SK-N-SH (cell line): ENCODE data around the gene TGFB1I1. TPM values are rescaled to one million over a fixed set of nuclear protein-coding genes. Genes with fewer than 3 reads are reported as not detected.

Experiments used
- CTCF ChIA-PET: fragments of 300-600, 350-600 bp; formaldehyde crosslinking; extraction: SDS; loops from one replicate; lab custom pipeline; 2021; lab: Yijun Ruan, JAX
- POLR2A ChIA-PET: fragments of 350-600 bp; sonication (Branson Sonifier 250); formaldehyde crosslinking; extraction: SDS; loops from one replicate; lab custom pipeline; 2020; ENCODE audit warnings: antibody characterized with exemption, inconsistent platforms; lab: Yijun Ruan, JAX
- DNase-seq: peaks from one replicate; pipeline ENCODE4 v3.0.0; 2012
- H2AFZ ChIP-seq: fragments of 200-600 bp; sonication (generic); 2 replicates; pipeline ENCODE4 v1.8.1; 2016; ENCODE audit warnings: antibody characterized with exemption, mild to moderate bottlenecking, low read depth
- H3F3A ChIP-seq: fragments of 200-600 bp; sonication (generic); replicated peaks from 2 replicates; pipeline ENCODE3; 2016; ENCODE audit warnings: antibody characterized with exemption, mild to moderate bottlenecking; ENCODE audit not compliant: insufficient read depth
- H3K27ac ChIP-seq, 2 experiments: fragments of 200-500 bp in 1 of 2; fragments of 200-600 bp in 1 of 2; sonication (Bioruptor generic) in 1 of 2; sonication (generic), shearing (Covaris generic) in 1 of 2; 2 replicates each; pipeline versions ENCODE4 v1.5.1 to v1.6.1; 2014 to 2016; ENCODE audit warnings: low read depth in 2 of 2, inconsistent platforms in 1 of 2, low read length in 1 of 2, mild to moderate bottlenecking in 1 of 2, mixed read lengths in 1 of 2
- H3K27me3 ChIP-seq: fragments of 200-600 bp; sonication (generic), shearing (Covaris generic); 2 replicates; pipeline ENCODE4 v1.6.1; 2016; ENCODE audit warnings: mixed run types; ENCODE audit not compliant: insufficient read depth
- H3K36me3 ChIP-seq, 2 experiments: fragments of 200-500 bp in 1 of 2; fragments of 200-600 bp in 1 of 2; sonication (Bioruptor generic) in 1 of 2; sonication (generic) in 1 of 2; replicated peaks in 1 of 2; 2 replicates each; pipeline versions ENCODE3 to v1.5.1; 2014 to 2016; ENCODE audit warnings: low read length in 1 of 2, mild to moderate bottlenecking in 1 of 2; ENCODE audit not compliant: insufficient read depth in 2 of 2, control insufficient read depth in 1 of 2
- H3K4me1 ChIP-seq, 2 experiments: fragments of 200-500 bp in 1 of 2; fragments of 200-600 bp in 1 of 2; sonication (Bioruptor generic) in 1 of 2; sonication (generic), shearing (Covaris generic) in 1 of 2; 2 replicates each; pipeline versions ENCODE4 v1.5.1 to v1.6.1; 2014 to 2016; ENCODE audit warnings: low read depth in 1 of 2, low read length in 1 of 2, mixed run types in 1 of 2; ENCODE audit not compliant: insufficient read depth in 2 of 2, control insufficient read depth in 1 of 2
- H3K4me2 ChIP-seq: fragments of 200-600 bp; sonication (generic), shearing (Covaris generic); 2 replicates; pipeline ENCODE4 v1.6.1; 2017; ENCODE audit warnings: mixed run types
- H3K4me3 ChIP-seq, 2 experiments: fragments of 200-500 bp in 1 of 2; fragments of 200-600 bp in 1 of 2; sonication (Bioruptor generic) in 1 of 2; sonication (generic), shearing (Covaris generic) in 1 of 2; 2 replicates each; pipeline versions ENCODE4 v1.5.1 to v1.8.1; 2014 to 2016; ENCODE audit warnings: low read depth in 2 of 2, inconsistent platforms in 1 of 2, low read length in 1 of 2, mild to moderate bottlenecking in 1 of 2, mixed read lengths in 1 of 2, moderate library complexity in 1 of 2
- H3K79me2 ChIP-seq: fragments of 200-600 bp; sonication (generic); 2 replicates; pipeline ENCODE4 v1.8.1; 2017; ENCODE audit warnings: mild to moderate bottlenecking; ENCODE audit not compliant: insufficient read depth
- H3K9ac ChIP-seq: fragments of 200-600 bp; sonication (generic); 2 replicates; pipeline ENCODE4 v1.6.1; 2017; ENCODE audit warnings: mixed run types
- H3K9me2 ChIP-seq: fragments of 200-600 bp; sonication (generic); 2 replicates; pipeline ENCODE4 v1.6.1; 2017; ENCODE audit warnings: mixed run types
- H3K9me3 ChIP-seq: fragments of 200-600 bp; sonication (generic); 2 replicates; pipeline ENCODE4 v1.6.1; 2017; ENCODE audit warnings: mixed run types, mild to moderate bottlenecking, moderate library complexity
- H4K20me1 ChIP-seq: fragments of 200-600 bp; sonication (generic); 2 replicates; pipeline ENCODE4 v1.6.1; 2017; ENCODE audit warnings: mild to moderate bottlenecking, mixed run types; ENCODE audit not compliant: insufficient read depth
- ELF1 ChIP-seq: IDR thresholded peaks from 2 replicates; pipeline ENCODE4 v1.4.0; 2012
- EP300 ChIP-seq, 2 experiments: IDR thresholded peaks; 2 replicates each; pipeline versions ENCODE4 v1.4.0 to v1.6.1; 2012; ENCODE audit warnings: borderline replicate concordance in 1 of 2, low read depth in 1 of 2, low read length in 1 of 2
- EZH2phosphoT487 ChIP-seq: fragments of 200-600 bp; sonication (generic); IDR thresholded peaks from 2 replicates; pipeline ENCODE4 v1.6.1; 2017; ENCODE audit warnings: low read depth, mixed run types, mild to moderate bottlenecking, antibody characterized with exemption, moderate library complexity, borderline replicate concordance
- GABPA ChIP-seq: IDR thresholded peaks from 2 replicates; pipeline ENCODE4 v1.4.0; 2012; ENCODE audit warnings: low read depth, mild to moderate bottlenecking
- GATA2 ChIP-seq: sonication (generic); formaldehyde crosslinking; IDR thresholded peaks from 2 replicates; pipeline ENCODE4 v1.5.0; 2020; ENCODE audit warnings: mild to moderate bottlenecking, missing genetic modification reagents
- IRF3 ChIP-seq: fragments of 150-350 bp; IDR thresholded peaks from 2 replicates; pipeline ENCODE4 v1.6.1; 2016; ENCODE audit warnings: mild to moderate bottlenecking, low read depth, low read length
- MAX ChIP-seq: IDR thresholded peaks from 2 replicates; pipeline ENCODE4 v1.4.0; 2012; ENCODE audit warnings: low read depth
- MEF2A ChIP-seq: IDR thresholded peaks from 2 replicates; pipeline ENCODE4 v1.4.0; 2012; ENCODE audit warnings: low read depth, borderline replicate concordance
- MXI1 ChIP-seq: IDR thresholded peaks from 2 replicates; pipeline ENCODE4 v1.6.1; 2012; ENCODE audit warnings: mild to moderate bottlenecking, low read depth, low read length, improper control_type of control experiment
- NFIC ChIP-seq: IDR thresholded peaks from 2 replicates; pipeline ENCODE4 v1.4.0; 2012; ENCODE audit warnings: borderline replicate concordance
- NRF1 ChIP-seq: IDR thresholded peaks from 2 replicates; pipeline ENCODE4 v1.6.1; 2012; ENCODE audit warnings: low read depth, mild to moderate bottlenecking, low read length
- POLR2AphosphoS5 ChIP-seq: IDR thresholded peaks from 2 replicates; pipeline ENCODE4 v1.6.1; 2012; ENCODE audit warnings: low read depth, low read length
- RAD21 ChIP-seq: IDR thresholded peaks from 2 replicates; pipeline ENCODE4 v1.6.1; 2012; ENCODE audit warnings: mild to moderate bottlenecking, low read length
- REST ChIP-seq: IDR thresholded peaks from 2 replicates; pipeline ENCODE4 v1.6.1; 2012; ENCODE audit warnings: mild to moderate bottlenecking, low read depth, low read length, moderate library complexity
- RFX5 ChIP-seq: IDR thresholded peaks from 2 replicates; pipeline ENCODE4 v1.6.1; 2012; ENCODE audit warnings: mild to moderate bottlenecking, improper control_type of control experiment, low read length
- SIN3A ChIP-seq: IDR thresholded peaks from 2 replicates; pipeline ENCODE4 v1.6.1; 2012; ENCODE audit warnings: low read depth, mild to moderate bottlenecking, low read length, moderate library complexity, borderline replicate concordance
- TCF12 ChIP-seq: IDR thresholded peaks from 2 replicates; pipeline ENCODE4 v1.4.0; 2012
- TEAD4 ChIP-seq: IDR thresholded peaks from 2 replicates; pipeline ENCODE4 v1.4.0; 2012; ENCODE audit warnings: mild to moderate bottlenecking, borderline replicate concordance; ENCODE audit not compliant: insufficient read depth
- USF1 ChIP-seq: IDR thresholded peaks from 2 replicates; pipeline ENCODE4 v1.4.0; 2012; ENCODE audit warnings: low read depth, borderline replicate concordance
- YY1 ChIP-seq: IDR thresholded peaks from 2 replicates; pipeline ENCODE4 v1.4.0; 2012; ENCODE audit warnings: low read depth, mild to moderate bottlenecking
- ZBTB33 ChIP-seq: IDR thresholded peaks from 2 replicates; pipeline ENCODE4 v1.4.0; 2012; ENCODE audit warnings: low read depth, borderline replicate concordance
- WGBS: methylation state at CpG from one replicate; pipeline ENCODE4 v1.1.6; 2017; ENCODE audit warnings: low lambda C conversion rate; 5-methylcytosine and 5-hydroxymethylcytosine counted together
- polyA plus RNA-seq, 3 experiments: library from polyadenylated mRNA; depleted of rRNA; stranded (reverse); fragments of >200 nt; gene quantifications; 2 replicates each; pipeline ENCODE4 v1.2.3, GENCODE V29; 2012

Gene TGFB1I1
- polyA plus RNA-seq, 1 of the 3 experiments (the other 2 are of a cell fraction), result 29.7 TPM

- TF ChIP-seq SIN3A (no peak), NRF1 (no peak), IRF3 (no peak), EP300 (IDR thresholded peaks at IDR 0.05; ENCODE audit: borderline replicate concordance in 1 of 2, low read depth in 1 of 2, low read length in 1 of 2) (no peak), TCF12 (no peak), POLR2AphosphoS5 (no peak)
- peaks cover 25% of the 10 kb centered on the region for H3K27me3 ChIP-seq
- H3K9ac ChIP-seq, result no peak overlapping the region
- no peak overlapping the region for H3K4me2 ChIP-seq
- no peaks in the 10 kb centered on the region for H3K79me2 ChIP-seq
- H3F3A ChIP-seq, result no peaks in the 10 kb centered on the region
- no peak overlapping the region for H2AFZ ChIP-seq
- H3K9me3 ChIP-seq, result no peaks in the 10 kb centered on the region
- no peak overlapping the region for H3K4me3 ChIP-seq
- ChIA-PET POLR2A (no interaction called here), CTCF (interaction anchor here (1.4 to 3.0 kb wide), 3 partner anchors 10 to 445 kb away, joined by 4 to 13 read pairs (median 5); no protein-coding TSS in a partner anchor)
- no peaks in the 10 kb centered on the region for H3K9me2 ChIP-seq
- no peaks in the 10 kb centered on the region for H4K20me1 ChIP-seq
- H3K27ac ChIP-seq, result no peak overlapping the region
- H3K4me1 ChIP-seq, result no peaks in the 10 kb centered on the region; a peak in 1 of 4 replicates
- no peak for DNase-seq
- no peaks in the 10 kb centered on the region for H3K36me3 ChIP-seq
- 0% methylated on average over 1 of the region's 1 CpG for WGBS
These were observed 42.6 kb upstream of the TGFB1I1 start for GRCh38 chr16:31429314-31429713.

- Histone ChIP-seq H3K27ac (no peak overlapping the region), H3K9ac (no peak overlapping the region), H3K4me3 (no peak overlapping the region), H3K4me2 (no peak overlapping the region), H3K79me2 (no peaks in the 10 kb centered on the region), H3K36me3 (no peaks in the 10 kb centered on the region), H2AFZ (no peak overlapping the region), H3K9me2 (no peaks in the 10 kb centered on the region), H4K20me1 (no peaks in the 10 kb centered on the region), H3K4me1 (no peaks in the 10 kb centered on the region; a peak in 1 of 4 replicates), H3K9me3 (no peaks in the 10 kb centered on the region), H3F3A (no peaks in the 10 kb centered on the region), H3K27me3 (peaks cover 21% of the 10 kb centered on the region)
- ChIA-PET POLR2A (interaction anchor here (0.6 kb wide), 1 partner anchor 11 kb away, joined by 3 read pairs; no protein-coding TSS in a partner anchor), CTCF (interaction anchor here (1.4 to 3.0 kb wide), 3 partner anchors 10 to 445 kb away, joined by 4 to 13 read pairs (median 5); no protein-coding TSS in a partner anchor)
- no peak for DNase-seq
- no peak for TF ChIP-seq TEAD4
- TF ChIP-seq MAX, result no peak
- TF ChIP-seq GABPA, result no peak
- no peak for TF ChIP-seq YY1
- TF ChIP-seq SIN3A, result no peak
- no peak for TF ChIP-seq ELF1
- TF ChIP-seq NRF1, result no peak
- TF ChIP-seq MXI1, result no peak
- no peak for TF ChIP-seq POLR2AphosphoS5
- no peak for TF ChIP-seq ZBTB33
- no peak for TF ChIP-seq REST
- no peak for TF ChIP-seq RFX5
- no peak for TF ChIP-seq RAD21
- no peak for TF ChIP-seq USF1
- TF ChIP-seq GATA2 (CRISPR knock-in tag), result no peak
- no peak for TF ChIP-seq MEF2A
- TF ChIP-seq EZH2phosphoT487, result no peak
- TF ChIP-seq TCF12, result no peak
- TF ChIP-seq NFIC, result no peak
- TF ChIP-seq, all 33 proteins: peak for 0
- WGBS, result 68% methylated on average over 3 of the region's 3 CpGs
These were observed 42.2 kb upstream of the TGFB1I1 start for GRCh38 chr16:31429796-31430195.
